ENCODE results near the gene PI4KA.
A peak's percentile ranks its signal among the peaks of the same experiment; 100 is the strongest.
"Not testable (repeated sequence)": the region's sequence is repeated elsewhere in the genome, so short reads cannot be mapped to it uniquely, and the experiment has no call there.

Gene PI4KA

DNA sequence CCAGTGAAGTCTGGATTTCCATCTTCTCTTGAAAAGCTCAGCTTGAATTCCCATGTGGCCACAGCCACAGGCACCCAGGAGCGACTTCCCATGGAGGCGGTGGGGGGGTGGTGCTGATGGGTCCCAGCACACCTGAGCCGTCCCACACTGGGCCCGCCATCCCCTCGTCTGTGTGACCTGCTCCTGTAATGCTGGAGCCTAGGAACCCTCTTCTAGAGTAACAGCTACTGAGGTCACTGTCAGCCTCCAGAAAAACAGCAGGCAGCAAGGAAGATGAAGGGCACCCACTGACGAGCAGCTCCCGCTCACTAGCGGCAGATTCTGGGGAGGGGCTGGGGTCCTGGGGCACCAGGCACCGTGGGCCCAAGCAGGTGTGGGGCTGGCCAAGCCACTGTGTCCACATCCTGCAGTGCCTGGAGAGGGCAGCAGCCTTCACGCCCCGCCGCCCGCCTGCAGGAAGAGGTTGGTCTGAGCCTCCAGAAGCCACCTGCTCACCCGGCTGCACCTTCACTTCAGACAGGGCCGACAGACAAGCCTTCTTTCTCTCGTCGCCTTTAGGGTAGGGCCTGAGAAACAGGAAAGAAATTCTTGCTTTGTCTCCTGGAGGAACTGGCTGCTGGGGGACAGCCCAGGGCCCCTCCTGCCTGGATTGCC, 141.3 kb downstream of the PI4KA start:
- not testable (repeated sequence) for H3K9me3 ChIP-seq (ENCODE audit: control insufficient read depth in 1 of 2, low read length in 2 of 2); H3K9ac ChIP-seq (ENCODE audit: low read depth in 1 of 2, low read length in 2 of 2); H3K4me3 ChIP-seq (ENCODE audit: low read depth in 1 of 2, low read length in 2 of 2); H3K4me1 ChIP-seq (ENCODE audit: control insufficient read depth in 1 of 2, insufficient read depth in 2 of 2, low read length in 2 of 2); H3K27ac ChIP-seq (ENCODE audit: low read depth, low read length); H3K27me3 ChIP-seq (ENCODE audit: control insufficient read depth in 1 of 2, insufficient read depth in 2 of 2, low read length in 2 of 2)
- H3K36me3 ChIP-seq (ENCODE audit: control insufficient read depth in 1 of 2, insufficient read depth in 2 of 2, low read length in 2 of 2) = peaks cover 4 to 16% of the 10 kb centered on the region in 2 donors

DNA sequence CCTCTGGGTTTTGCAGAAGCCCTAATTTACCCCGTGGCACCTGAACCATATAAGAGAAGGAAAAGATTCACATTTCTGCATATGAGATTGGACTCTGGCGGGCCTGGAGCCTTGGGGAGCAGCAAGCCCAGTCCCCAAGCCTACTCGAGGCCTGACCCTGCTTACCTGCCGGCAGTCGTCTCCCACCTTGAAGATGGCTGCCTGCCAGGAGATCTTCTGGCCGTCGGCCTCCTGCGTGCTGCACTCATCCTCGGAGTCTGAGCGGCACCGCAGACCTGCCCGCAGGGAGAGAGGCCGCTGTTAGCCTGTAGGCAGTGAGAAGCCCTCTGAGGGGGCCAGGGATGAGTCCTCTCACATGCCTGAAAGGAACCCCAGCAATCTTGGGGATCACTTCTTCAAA, 145.5 kb downstream of the PI4KA start:
- H3K27ac ChIP-seq (ENCODE audit: low read depth, low read length); H3K9me3 ChIP-seq (ENCODE audit: control insufficient read depth in 1 of 2, low read length in 2 of 2); H3K4me3 ChIP-seq (ENCODE audit: low read depth in 1 of 2, low read length in 2 of 2); H3K27me3 ChIP-seq (ENCODE audit: control insufficient read depth in 1 of 2, insufficient read depth in 2 of 2, low read length in 2 of 2); H3K36me3 ChIP-seq (ENCODE audit: control insufficient read depth in 1 of 2, insufficient read depth in 2 of 2, low read length in 2 of 2); H3K4me1 ChIP-seq (ENCODE audit: control insufficient read depth in 1 of 2, insufficient read depth in 2 of 2, low read length in 2 of 2); H3K9ac ChIP-seq (ENCODE audit: low read depth in 1 of 2, low read length in 2 of 2): not testable (repeated sequence)

DNA sequence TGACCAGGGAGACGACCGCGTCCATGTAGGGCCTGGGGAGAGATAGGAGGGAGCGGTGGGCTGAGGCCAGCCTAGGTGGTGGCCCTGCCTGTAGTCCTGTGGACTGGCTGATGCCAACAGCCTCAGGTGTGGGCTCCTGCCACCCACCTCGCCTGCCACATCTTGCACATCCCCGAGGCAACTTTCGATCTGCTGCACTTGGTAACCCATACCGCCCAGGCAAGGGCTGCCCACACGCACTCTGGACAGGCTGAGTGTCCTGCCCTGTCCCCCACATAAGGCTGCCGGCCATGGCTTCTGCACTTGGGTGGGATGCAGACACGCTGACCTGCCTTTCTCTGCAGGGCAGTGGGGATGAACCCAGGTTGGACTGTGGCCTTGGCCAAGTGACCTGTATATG, 148.6 kb downstream of the PI4KA start:
- H3K4me1 ChIP-seq (ENCODE audit: control insufficient read depth in 1 of 2, insufficient read depth in 2 of 2, low read length in 2 of 2); H3K4me3 ChIP-seq (ENCODE audit: low read depth in 1 of 2, low read length in 2 of 2); H3K9me3 ChIP-seq (ENCODE audit: control insufficient read depth in 1 of 2, low read length in 2 of 2); H3K27ac ChIP-seq (ENCODE audit: low read depth, low read length); H3K27me3 ChIP-seq (ENCODE audit: control insufficient read depth in 1 of 2, insufficient read depth in 2 of 2, low read length in 2 of 2); H3K9ac ChIP-seq (ENCODE audit: low read depth in 1 of 2, low read length in 2 of 2): not testable (repeated sequence)
- H3K36me3 ChIP-seq (ENCODE audit: control insufficient read depth in 1 of 2, insufficient read depth in 2 of 2, low read length in 2 of 2) = peaks cover 4 to 12% of the 10 kb centered on the region in 2 donors

- not testable (repeated sequence) for H3K9me3 ChIP-seq (ENCODE audit: control insufficient read depth in 1 of 2, low read length in 2 of 2); H3K9ac ChIP-seq (ENCODE audit: low read depth in 1 of 2, low read length in 2 of 2); H3K36me3 ChIP-seq (ENCODE audit: control insufficient read depth in 1 of 2, insufficient read depth in 2 of 2, low read length in 2 of 2); H3K4me1 ChIP-seq (ENCODE audit: control insufficient read depth in 1 of 2, insufficient read depth in 2 of 2, low read length in 2 of 2); H3K27me3 ChIP-seq (ENCODE audit: control insufficient read depth in 1 of 2, insufficient read depth in 2 of 2, low read length in 2 of 2); H3K27ac ChIP-seq (ENCODE audit: low read depth, low read length); H3K4me3 ChIP-seq (ENCODE audit: low read depth in 1 of 2, low read length in 2 of 2)
Observed at GRCh38 chr22:20707549-20708118, 151.0 kb downstream of the PI4KA start.

DNA sequence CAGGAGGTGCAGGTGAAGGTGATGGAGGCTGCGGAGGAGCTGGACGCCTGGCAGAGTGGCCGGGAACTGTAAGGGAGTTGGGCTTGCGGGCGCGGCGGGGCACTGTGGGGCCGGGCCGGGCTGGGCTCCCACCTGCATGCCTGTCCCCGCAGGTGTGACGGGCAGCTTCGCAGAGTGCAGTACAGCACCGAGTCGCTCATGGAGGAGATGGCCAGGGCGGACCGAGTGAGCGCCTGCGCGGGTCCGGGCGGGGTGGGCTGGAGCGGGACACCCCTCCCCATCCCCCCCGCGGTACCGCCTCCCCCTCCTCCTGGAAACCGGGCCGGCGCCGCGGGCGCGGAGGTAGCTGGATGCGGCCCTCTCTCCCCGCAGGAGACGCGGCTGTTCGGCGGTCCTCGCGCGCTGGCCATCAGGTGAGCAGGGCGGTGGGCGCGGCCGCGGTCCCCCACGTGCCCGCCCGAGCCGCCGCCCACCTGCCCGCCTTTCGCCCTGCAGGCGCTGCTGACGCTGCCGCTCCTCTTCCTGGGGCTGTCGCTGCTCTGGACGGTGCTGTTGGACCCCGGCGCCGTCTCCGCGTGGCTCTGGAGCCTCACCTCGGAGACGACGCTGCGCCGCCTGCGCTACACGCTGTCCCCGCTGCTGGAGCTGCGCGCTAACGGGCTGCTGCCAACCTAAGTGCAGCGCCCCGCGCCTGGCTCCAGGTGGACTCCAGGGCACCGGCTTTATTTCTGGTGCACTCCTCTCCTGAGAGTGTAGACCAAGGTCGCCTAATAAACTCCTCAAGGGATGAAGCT, 154.6 kb downstream of the PI4KA start:
- H3K27me3 ChIP-seq (ENCODE audit: control insufficient read depth in 1 of 2, insufficient read depth in 2 of 2, low read length in 2 of 2); H3K27ac ChIP-seq (ENCODE audit: low read depth, low read length); H3K9me3 ChIP-seq (ENCODE audit: control insufficient read depth in 1 of 2, low read length in 2 of 2); H3K4me1 ChIP-seq (ENCODE audit: control insufficient read depth in 1 of 2, insufficient read depth in 2 of 2, low read length in 2 of 2); H3K36me3 ChIP-seq (ENCODE audit: control insufficient read depth in 1 of 2, insufficient read depth in 2 of 2, low read length in 2 of 2); H3K9ac ChIP-seq (ENCODE audit: low read depth in 1 of 2, low read length in 2 of 2): not testable (repeated sequence)
- peak overlapping the region in 1 of 2 donors; percentile 32 for H3K4me3 ChIP-seq (ENCODE audit: low read depth in 1 of 2, low read length in 2 of 2)

GRCh38 chr22:20703414-20703806, 155.2 kb downstream of the PI4KA start:
- H3K27me3 ChIP-seq (ENCODE audit: control insufficient read depth in 1 of 2, insufficient read depth in 2 of 2, low read length in 2 of 2); H3K36me3 ChIP-seq (ENCODE audit: control insufficient read depth in 1 of 2, insufficient read depth in 2 of 2, low read length in 2 of 2); H3K9ac ChIP-seq (ENCODE audit: low read depth in 1 of 2, low read length in 2 of 2); H3K27ac ChIP-seq (ENCODE audit: low read depth, low read length); H3K9me3 ChIP-seq (ENCODE audit: control insufficient read depth in 1 of 2, low read length in 2 of 2); H3K4me1 ChIP-seq (ENCODE audit: control insufficient read depth in 1 of 2, insufficient read depth in 2 of 2, low read length in 2 of 2): not testable (repeated sequence)
- H3K4me3 ChIP-seq (ENCODE audit: low read depth in 1 of 2, low read length in 2 of 2) = peak overlapping the region in 1 of 2 donors; percentile 32

GRCh38 chr22:20702546-20703413, 155.8 kb downstream of the PI4KA start:
- H3K9me3 ChIP-seq (ENCODE audit: control insufficient read depth in 1 of 2, low read length in 2 of 2); H3K27me3 ChIP-seq (ENCODE audit: control insufficient read depth in 1 of 2, insufficient read depth in 2 of 2, low read length in 2 of 2); H3K36me3 ChIP-seq (ENCODE audit: control insufficient read depth in 1 of 2, insufficient read depth in 2 of 2, low read length in 2 of 2); H3K4me1 ChIP-seq (ENCODE audit: control insufficient read depth in 1 of 2, insufficient read depth in 2 of 2, low read length in 2 of 2): not testable (repeated sequence)
- peak overlapping the region; percentile 52 to 58 for H3K4me3 ChIP-seq (ENCODE audit: low read depth in 1 of 2, low read length in 2 of 2)
- peak overlapping the region in 1 of 2 donors; percentile 43 for H3K9ac ChIP-seq (ENCODE audit: low read depth in 1 of 2, low read length in 2 of 2)
- peak overlapping the region; percentile 75 for H3K27ac ChIP-seq (ENCODE audit: low read depth, low read length)

DNA sequence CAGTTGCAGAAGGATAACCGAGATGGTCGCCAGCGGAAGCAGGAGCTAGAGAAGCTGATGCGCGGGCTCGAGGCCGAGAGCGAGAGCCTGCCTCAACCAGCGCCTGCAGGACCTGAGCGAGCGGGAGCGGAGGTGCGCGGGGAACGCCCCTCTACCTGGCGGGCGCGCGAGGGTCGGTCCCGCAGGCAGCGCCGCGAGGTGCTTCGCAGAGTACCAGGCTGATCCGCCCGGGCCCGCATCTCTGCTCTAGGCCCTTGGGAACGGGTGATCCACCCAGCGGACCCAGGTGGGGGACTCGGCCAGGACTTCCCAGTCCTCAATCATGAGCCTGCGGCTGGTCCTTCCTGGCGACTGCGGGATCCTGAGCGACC, 156.5 kb downstream of the PI4KA start:
- not testable (repeated sequence) for H3K4me1 ChIP-seq (ENCODE audit: control insufficient read depth in 1 of 2, insufficient read depth in 2 of 2, low read length in 2 of 2); H3K27ac ChIP-seq (ENCODE audit: low read depth, low read length); H3K9me3 ChIP-seq (ENCODE audit: control insufficient read depth in 1 of 2, low read length in 2 of 2); H3K27me3 ChIP-seq (ENCODE audit: control insufficient read depth in 1 of 2, insufficient read depth in 2 of 2, low read length in 2 of 2); H3K36me3 ChIP-seq (ENCODE audit: control insufficient read depth in 1 of 2, insufficient read depth in 2 of 2, low read length in 2 of 2)
- Histone ChIP-seq H3K9ac (ENCODE audit: low read depth in 1 of 2, low read length in 2 of 2) (peak overlapping the region in 1 of 2 donors; percentile 43), H3K4me3 (ENCODE audit: low read depth in 1 of 2, low read length in 2 of 2) (peak overlapping the region in 1 of 2 donors; percentile 58)

DNA sequence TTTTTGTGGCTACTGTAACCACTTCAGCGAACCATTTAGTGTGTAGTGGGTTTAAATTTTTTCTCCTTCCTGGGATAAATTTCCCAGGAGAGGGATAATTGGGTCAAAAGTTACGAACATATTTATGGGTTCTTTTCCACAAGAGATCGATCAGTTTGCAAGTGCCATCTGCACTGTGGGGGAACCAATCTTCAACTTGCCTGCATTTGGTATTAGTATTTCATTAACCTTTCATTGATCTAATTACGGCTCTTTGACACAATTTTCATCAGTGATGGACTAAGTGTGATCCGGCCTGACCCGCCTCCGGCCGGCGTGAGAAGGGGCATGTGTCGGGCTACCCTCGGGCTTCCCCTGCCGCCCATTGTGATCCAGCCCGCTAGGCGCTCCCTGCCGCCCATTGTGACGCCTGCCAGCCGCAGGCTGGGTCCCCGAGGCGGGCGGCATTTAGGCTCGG, 156.9 kb downstream of the PI4KA start:
- Histone ChIP-seq H3K9ac (ENCODE audit: low read depth in 1 of 2, low read length in 2 of 2) (peak overlapping the region in 1 of 2 donors; percentile 25), H3K4me3 (ENCODE audit: low read depth in 1 of 2, low read length in 2 of 2) (peak overlapping the region; percentile 29 to 45)
- not testable (repeated sequence) for H3K9me3 ChIP-seq (ENCODE audit: control insufficient read depth in 1 of 2, low read length in 2 of 2); H3K27me3 ChIP-seq (ENCODE audit: control insufficient read depth in 1 of 2, insufficient read depth in 2 of 2, low read length in 2 of 2); H3K27ac ChIP-seq (ENCODE audit: low read depth, low read length); H3K36me3 ChIP-seq (ENCODE audit: control insufficient read depth in 1 of 2, insufficient read depth in 2 of 2, low read length in 2 of 2); H3K4me1 ChIP-seq (ENCODE audit: control insufficient read depth in 1 of 2, insufficient read depth in 2 of 2, low read length in 2 of 2)

DNA sequence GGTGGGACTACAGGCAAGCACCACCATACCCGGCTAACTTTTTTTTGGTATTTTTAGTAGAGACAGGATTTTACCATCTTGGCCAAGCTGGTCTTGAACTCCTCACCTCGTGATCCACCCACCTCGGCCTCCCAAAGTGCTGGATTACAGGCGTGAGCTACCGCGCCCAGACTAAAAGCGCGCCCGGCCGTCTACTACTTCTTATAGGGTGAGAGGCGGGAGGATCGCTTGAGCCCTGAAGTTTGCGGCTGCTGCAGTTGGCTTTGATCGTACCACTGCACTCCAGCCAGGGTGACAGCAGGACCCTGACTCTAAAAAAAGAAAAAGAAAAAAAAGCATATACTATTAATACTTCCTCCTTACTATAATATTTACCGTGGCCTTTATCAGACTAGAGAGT, 158.3 kb downstream of the PI4KA start:
- H3K36me3 ChIP-seq (ENCODE audit: control insufficient read depth in 1 of 2, insufficient read depth in 2 of 2, low read length in 2 of 2); H3K9ac ChIP-seq (ENCODE audit: low read depth in 1 of 2, low read length in 2 of 2); H3K4me3 ChIP-seq (ENCODE audit: low read depth in 1 of 2, low read length in 2 of 2); H3K4me1 ChIP-seq (ENCODE audit: control insufficient read depth in 1 of 2, insufficient read depth in 2 of 2, low read length in 2 of 2); H3K27ac ChIP-seq (ENCODE audit: low read depth, low read length); H3K9me3 ChIP-seq (ENCODE audit: control insufficient read depth in 1 of 2, low read length in 2 of 2); H3K27me3 ChIP-seq (ENCODE audit: control insufficient read depth in 1 of 2, insufficient read depth in 2 of 2, low read length in 2 of 2): not testable (repeated sequence)

Measured in duodenal mucosa (tissue), 2 donors.